ENCODE measurements around the gene RXRA.

Gene RXRA

GRCh38 chr9:134420974-134421432 is 94.7 kb downstream of the RXRA start:
- DNase-seq, result no peak

GRCh38 chr9:134421888-134422287 is 95.6 kb downstream of the RXRA start:
- DNase-seq, result no peak

- DNase-seq, result no peak
These were observed 96.2 kb downstream of the RXRA start for GRCh38 chr9:134422301-134423090.

- DNase-seq, result no peak
These were observed 96.9 kb downstream of the RXRA start for GRCh38 chr9:134423166-134423565.

- DNase-seq, result no peak
These were observed 97.5 kb downstream of the RXRA start for GRCh38 chr9:134423749-134424148.

GRCh38 chr9:134424818-134425217 is 98.6 kb downstream of the RXRA start:
- no peak for DNase-seq

GRCh38 chr9:134425401-134425800 is 99.1 kb downstream of the RXRA start:
- no peak for DNase-seq

GRCh38 chr9:134425812-134426211 is 99.6 kb downstream of the RXRA start:
- DNase-seq, result no peak

GRCh38 chr9:134426436-134426835 is 100.2 kb downstream of the RXRA start:
- no peak for DNase-seq

GRCh38 chr9:134427153-134427782 is 101.0 kb downstream of the RXRA start:
- no peak for DNase-seq

- DNase-seq, result no peak
These were observed 102.3 kb downstream of the RXRA start for GRCh38 chr9:134428559-134428958.

GRCh38 chr9:134429007-134429406 is 102.8 kb downstream of the RXRA start:
- DNase-seq, result no peak

- no peak for DNase-seq
These were observed 103.2 kb downstream of the RXRA start for GRCh38 chr9:134429481-134429880.

GRCh38 chr9:134431095-134431494 is 104.8 kb downstream of the RXRA start:
- no peak for DNase-seq

GRCh38 chr9:134431626-134432025 is 105.4 kb downstream of the RXRA start:
- no peak for DNase-seq

- DNase-seq, result no peak
These were observed 106.2 kb downstream of the RXRA start for GRCh38 chr9:134432471-134432870.

- no peak for DNase-seq
These were observed 106.8 kb downstream of the RXRA start for GRCh38 chr9:134433101-134433500.

GRCh38 chr9:134433909-134434882 is 107.9 kb downstream of the RXRA start:
- no peak for DNase-seq

- no peak for DNase-seq
These were observed 108.7 kb downstream of the RXRA start for GRCh38 chr9:134434894-134435506.

- DNase-seq, result no peak
These were observed 109.5 kb downstream of the RXRA start for GRCh38 chr9:134435550-134436378.

- no peak for DNase-seq
These were observed 110.1 kb downstream of the RXRA start for GRCh38 chr9:134436379-134436762.

- DNase-seq, result no peak
These were observed 110.7 kb downstream of the RXRA start for GRCh38 chr9:134436911-134437310.
